GM21381 (cell line): ENCODE data around the gene CACNB2.

Experiments
- ATAC-seq: cut with Tn5 transposase; IDR thresholded peaks from one replicate; pipeline ENCODE4 v1.9.1; 2021; ENCODE audit warnings: mild to moderate bottlenecking, moderate library complexity; ENCODE audit not compliant: unreplicated experiment

The CACNB2 gene

DNA sequence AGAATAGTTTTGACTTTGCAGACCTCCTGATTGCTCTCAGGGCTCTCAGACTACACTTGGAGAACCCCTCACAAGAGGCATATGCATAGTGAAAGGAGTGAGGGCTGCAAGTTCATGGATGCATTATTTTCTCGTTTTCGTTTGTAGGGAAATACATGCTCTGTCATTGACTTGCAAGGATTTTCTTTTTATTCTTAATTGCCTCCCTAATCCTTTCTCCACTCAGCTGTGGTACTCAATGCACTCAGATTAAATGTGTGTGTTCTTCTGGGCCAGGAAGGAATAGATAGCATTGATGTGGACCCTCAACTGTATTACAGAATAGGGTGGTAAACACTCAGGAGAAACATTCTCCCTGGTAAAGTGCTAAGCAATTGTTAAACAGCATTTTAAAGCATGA lies 188.7 kb downstream of the CACNB2 start:
- no peak for ATAC-seq

- no peak for ATAC-seq
Observed at GRCh38 chr10:18332048-18332447, 191.8 kb downstream of the CACNB2 start.

DNA sequence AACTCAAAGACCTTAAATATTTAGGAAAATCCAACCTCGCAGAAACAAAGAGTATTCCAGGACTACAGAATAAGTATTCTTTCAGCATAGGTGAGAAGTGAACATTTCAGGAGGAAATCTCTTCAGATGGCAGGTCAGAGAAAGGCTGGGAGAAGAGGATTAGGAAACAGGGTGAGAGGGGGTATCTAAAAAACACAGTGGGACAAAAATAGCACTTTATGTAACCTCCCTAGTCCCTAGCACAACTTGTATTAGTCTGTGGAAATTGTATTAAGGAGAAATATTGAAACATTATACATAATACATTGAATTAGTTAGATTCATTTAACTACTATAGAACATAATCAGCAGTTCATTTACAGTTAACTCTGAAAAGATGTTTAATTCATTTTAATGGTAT lies 192.3 kb downstream of the CACNB2 start:
- ATAC-seq, result no peak

DNA sequence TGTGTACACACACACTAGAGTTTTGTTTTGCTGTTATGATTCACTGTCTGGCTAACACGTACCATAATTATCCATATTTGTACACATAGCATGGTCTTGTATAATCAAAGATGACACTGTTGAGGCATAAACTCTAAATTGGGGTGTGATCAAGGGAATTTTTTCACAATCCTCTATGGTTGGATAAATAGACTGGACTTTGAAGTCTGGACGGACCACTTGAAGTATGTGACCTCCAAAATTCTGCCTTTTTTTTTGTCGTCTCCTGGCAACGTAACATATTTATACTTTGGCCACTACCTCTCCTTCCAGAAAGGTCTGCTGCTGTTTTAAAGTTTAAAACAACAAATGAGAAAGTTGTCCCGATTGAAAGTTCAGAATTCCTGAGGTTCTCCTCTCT lies 193.4 kb downstream of the CACNB2 start:
- no peak for ATAC-seq

GRCh38 chr10:18334116-18334867 lies 194.1 kb downstream of the CACNB2 start:
- ATAC-seq, result no peak

GRCh38 chr10:18340496-18341051 lies 200.3 kb downstream of the CACNB2 start:
- no peak for ATAC-seq

DNA sequence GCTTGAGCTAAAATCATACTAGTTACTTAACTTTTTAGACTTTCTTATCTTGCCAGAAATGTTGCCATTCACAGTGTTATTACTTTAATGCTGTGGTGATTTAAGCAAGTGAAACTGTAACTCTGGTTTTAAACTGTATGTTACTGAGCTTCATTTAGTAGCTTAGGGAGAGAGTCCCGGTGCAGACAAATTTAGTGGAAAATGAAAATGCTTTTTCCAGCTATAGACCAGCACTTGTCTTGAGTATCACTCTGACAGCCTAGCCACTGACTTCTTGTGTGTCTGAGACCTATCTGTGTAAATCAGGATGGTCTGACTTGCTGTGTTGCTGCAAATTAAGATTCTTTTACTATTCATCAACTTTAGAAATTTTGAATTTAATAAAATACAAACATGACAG lies 200.8 kb downstream of the CACNB2 start:
- ATAC-seq, result no peak

DNA sequence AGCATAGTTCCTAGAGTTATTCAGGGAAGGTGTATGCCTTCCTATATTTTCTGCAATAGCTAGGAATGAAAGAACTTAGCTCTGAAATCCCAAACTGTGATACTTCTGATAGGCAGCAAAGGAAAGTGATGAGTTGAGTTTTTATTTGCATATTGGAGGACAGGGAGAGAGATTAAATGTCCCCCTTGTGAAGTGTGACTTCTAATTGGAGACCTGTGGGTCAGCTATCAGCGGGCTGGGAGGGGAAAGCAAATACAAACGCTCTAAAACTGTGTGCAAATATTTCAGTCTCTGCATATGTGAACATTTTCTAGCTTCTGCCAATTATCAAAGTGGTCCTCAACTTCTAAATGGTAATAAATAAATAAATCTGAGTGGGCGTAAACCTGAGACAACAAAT lies 203.3 kb downstream of the CACNB2 start:
- ATAC-seq, result no peak

GRCh38 chr10:18345308-18345707 lies 205.1 kb downstream of the CACNB2 start:
- ATAC-seq, result no peak

DNA sequence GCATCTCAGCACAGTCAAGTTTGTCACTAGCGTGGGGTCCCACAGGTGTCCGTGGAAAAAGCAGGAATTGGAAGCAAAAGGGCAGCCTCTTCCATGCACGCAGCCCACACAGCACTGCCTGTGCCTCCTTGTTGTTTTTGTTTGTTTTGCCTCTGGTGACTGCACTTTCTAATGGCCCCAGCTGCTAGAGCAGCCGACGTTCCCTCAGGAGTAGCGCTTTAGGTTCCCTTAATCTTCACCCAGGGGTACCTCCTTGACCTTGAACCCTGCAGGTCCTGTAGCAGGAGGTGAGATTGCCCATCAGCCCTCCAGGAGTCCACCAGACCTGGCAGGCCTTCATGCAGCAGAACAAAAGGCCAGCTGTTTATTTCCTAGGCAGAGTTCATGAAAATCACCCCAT lies 210.1 kb downstream of the CACNB2 start:
- ATAC-seq, result no peak

- ATAC-seq, result no peak
Observed at GRCh38 chr10:18351421-18351820, 211.2 kb downstream of the CACNB2 start.

DNA sequence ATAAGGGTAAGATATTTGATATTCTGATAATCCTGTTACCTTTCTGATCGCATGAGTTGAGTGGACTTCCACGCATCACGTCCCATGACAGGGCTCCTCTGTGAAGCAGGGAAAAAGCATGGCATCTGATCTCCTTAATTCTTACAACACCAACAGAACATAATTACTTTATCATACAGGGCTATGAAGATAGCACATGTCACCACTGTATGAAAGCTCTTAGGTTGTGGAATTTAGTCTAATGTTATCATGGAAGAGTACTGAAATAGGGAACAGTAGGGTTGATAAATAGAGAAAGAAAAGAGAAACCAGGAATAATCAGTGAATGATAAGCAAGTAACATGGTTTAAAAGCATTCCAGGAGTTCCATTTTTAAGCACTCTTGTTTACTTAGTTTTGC lies 212.0 kb downstream of the CACNB2 start:
- no peak for ATAC-seq

DNA sequence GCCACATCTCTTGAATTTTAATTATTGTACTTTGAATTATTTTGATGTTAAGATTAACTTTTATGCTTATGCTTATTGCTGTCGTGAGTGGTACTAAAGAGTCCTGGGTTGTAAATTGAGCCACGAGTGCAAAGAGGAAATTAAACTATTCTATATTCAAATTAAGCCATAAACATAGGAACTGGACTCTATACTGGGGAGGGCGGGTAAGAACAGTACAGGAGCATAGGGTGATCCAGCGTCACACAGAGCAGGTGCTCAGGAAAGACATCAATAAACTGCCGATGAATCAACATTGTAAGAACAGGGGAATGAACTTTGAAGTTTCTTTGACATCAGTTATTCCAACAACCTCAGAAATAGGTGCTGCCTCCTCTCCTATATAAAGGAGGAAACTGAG lies 219.6 kb downstream of the CACNB2 start:
- no peak for ATAC-seq

GRCh38 chr10:18362892-18363291 lies 222.7 kb downstream of the CACNB2 start:
- no peak for ATAC-seq

DNA sequence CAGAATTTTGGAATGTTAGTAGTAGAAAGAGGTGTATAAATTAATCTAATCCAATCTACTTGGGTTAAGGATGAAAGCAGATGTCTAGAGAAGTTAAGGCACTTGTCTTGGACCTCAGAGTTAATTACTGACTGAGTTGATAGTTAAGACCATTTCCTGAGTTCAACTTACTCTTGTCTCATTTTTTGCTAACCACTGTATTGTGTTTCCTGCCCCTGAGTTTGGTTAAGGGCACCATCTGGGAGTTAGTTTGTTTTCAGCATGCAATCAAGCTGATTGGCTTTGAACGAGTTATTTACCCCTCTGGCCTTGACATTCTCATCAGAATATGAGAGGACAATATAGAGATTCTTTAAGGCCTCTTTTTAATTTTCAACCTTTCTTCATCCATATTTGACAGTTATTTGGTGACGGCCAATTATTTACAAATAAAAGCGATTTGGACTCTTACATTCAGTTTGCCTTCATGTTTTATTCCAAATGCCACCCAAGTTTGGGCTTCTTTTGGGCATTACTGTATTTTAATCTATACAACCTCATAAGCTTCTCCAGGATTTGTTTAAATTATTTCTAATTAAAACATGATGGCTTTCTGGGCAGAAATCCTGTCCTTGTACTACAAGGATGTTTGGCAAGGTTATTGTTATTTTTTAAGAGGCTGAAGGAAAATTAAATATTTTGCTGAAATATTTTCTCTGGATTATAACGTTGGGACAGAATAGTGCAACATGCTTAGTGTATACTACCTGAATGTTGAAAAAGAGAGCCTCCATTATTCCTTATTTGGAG lies 225.0 kb downstream of the CACNB2 start:
- peak; percentile 86 for ATAC-seq

- no peak for ATAC-seq
Observed at GRCh38 chr10:18367840-18368239, 227.6 kb downstream of the CACNB2 start.

GRCh38 chr10:18368273-18368672 lies 228.0 kb downstream of the CACNB2 start:
- ATAC-seq, result no peak

GRCh38 chr10:18368682-18369081 lies 228.5 kb downstream of the CACNB2 start:
- no peak for ATAC-seq

- no peak for ATAC-seq
Observed at GRCh38 chr10:18369859-18370473, 229.7 kb downstream of the CACNB2 start.

DNA sequence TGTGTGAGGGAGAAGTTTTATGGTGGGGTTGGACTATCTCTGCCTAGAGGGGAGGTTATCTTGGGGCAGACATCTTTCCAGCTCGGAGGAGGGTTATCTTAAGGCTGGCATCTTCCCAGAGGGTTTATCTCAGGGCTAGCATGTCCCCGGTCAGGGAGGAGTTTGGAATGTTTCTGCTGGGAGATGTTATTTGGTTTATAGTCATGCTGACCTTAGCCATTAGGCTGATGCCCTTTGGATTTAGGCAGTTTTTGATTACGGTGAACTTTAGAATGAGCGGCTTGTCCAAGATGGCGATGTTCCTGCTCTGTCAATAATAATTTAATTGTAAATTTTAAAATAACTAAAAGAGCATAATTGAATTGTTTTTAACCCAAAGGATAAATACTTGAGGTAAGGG lies 236.4 kb downstream of the CACNB2 start:
- ATAC-seq, result no peak

GRCh38 chr10:18377898-18378297 lies 237.7 kb downstream of the CACNB2 start:
- ATAC-seq, result no peak

DNA sequence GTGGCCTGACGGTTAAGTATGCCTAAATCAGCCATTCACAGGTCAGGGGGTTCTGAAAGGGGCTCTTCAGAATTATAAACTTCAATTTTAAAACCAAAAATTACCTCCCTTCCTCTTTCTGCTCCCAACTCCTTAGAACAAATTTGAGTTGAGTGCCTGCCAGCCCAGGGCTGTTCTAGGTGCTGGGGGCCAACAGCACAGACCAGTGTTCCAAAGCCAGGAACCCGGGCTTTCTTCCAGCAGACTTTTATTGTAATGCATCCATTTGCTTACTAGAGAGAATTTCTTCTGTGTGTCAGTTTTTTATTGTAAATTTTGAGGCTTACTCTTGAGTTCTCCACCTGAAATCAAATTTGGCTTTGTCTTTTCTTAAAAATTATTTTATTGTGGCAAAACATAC lies 238.5 kb downstream of the CACNB2 start:
- no peak for ATAC-seq
